GM21360 (cell line): Measurements from ENCODE around the gene MXD3.
A peak's percentile ranks its signal among the peaks of the same experiment; 100 is the strongest.
"Not testable (repeated sequence)": the region's sequence is repeated elsewhere in the genome, so short reads cannot be mapped to it uniquely, and the experiment has no call there.

ENCODE experiments used
- ATAC-seq: cut with Tn5 transposase; IDR thresholded peaks from one replicate; pipeline ENCODE4 v1.9.1; 2021; ENCODE audit warnings: mild to moderate bottlenecking, moderate library complexity; ENCODE audit not compliant: unreplicated experiment

Gene MXD3

GRCh38 chr5:177306103-177306640 lies 5.5 kb downstream of the MXD3 start:
- not testable (repeated sequence) for ATAC-seq

- ATAC-seq = no peak
Measured at GRCh38 chr5:177304392-177305119, 7.1 kb downstream of the MXD3 start.

GRCh38 chr5:177303925-177304391 lies 7.7 kb downstream of the MXD3 start:
- no peak for ATAC-seq

GRCh38 chr5:177303121-177303924 lies 8.4 kb downstream of the MXD3 start, which contains the start of the genes PRELID1 and RAB24:
TSS of gene PRELID1 (plus strand) at chr5:177303799. CDS start at chr5:177303986, 187 bp downstream.
TSS of gene RAB24 (minus strand) at chr5:177303719. CDS start at chr5:177303288, 431 bp downstream.
- ATAC-seq = peak; percentile 65

GRCh38 chr5:177302354-177303110 lies 9.2 kb downstream of the MXD3 start:
- no peak for ATAC-seq

GRCh38 chr5:177301503-177302165 lies 10.1 kb downstream of the MXD3 start:
- ATAC-seq = no peak

- no peak for ATAC-seq
Measured at GRCh38 chr5:177300951-177301350, 10.7 kb downstream of the MXD3 start.

- ATAC-seq = no peak
Measured at GRCh38 chr5:177300236-177300880, 11.3 kb downstream of the MXD3 start.

- ATAC-seq = no peak
Measured at GRCh38 chr5:177299697-177300096, 12.0 kb downstream of the MXD3 start.

GRCh38 chr5:177297922-177298321 lies 13.8 kb downstream of the MXD3 start:
- ATAC-seq = no peak

GRCh38 chr5:177296581-177296980 lies 15.1 kb downstream of the MXD3 start:
- ATAC-seq = no peak

GRCh38 chr5:177295924-177296323 lies 15.8 kb downstream of the MXD3 start:
- ATAC-seq = no peak

- ATAC-seq = no peak
Measured at GRCh38 chr5:177294632-177295031, 17.1 kb downstream of the MXD3 start.

GRCh38 chr5:177293819-177294581 lies 17.7 kb downstream of the MXD3 start:
- no peak for ATAC-seq

- ATAC-seq = no peak
Measured at GRCh38 chr5:177291735-177292134, 20.0 kb downstream of the MXD3 start.

- ATAC-seq = no peak
Measured at GRCh38 chr5:177290816-177291596, 20.7 kb downstream of the MXD3 start.

- no peak for ATAC-seq
Measured at GRCh38 chr5:177288191-177288590, 23.5 kb downstream of the MXD3 start.

GRCh38 chr5:177276886-177277285 lies 34.8 kb downstream of the MXD3 start:
- ATAC-seq = no peak
